ENCODE data around the gene HOXA9. TPM values are rescaled to one million over a fixed set of nuclear protein-coding genes. Genes with fewer than 3 reads are reported as not detected.

Gene HOXA9
- total RNA-seq, 2 experiments from 2014 or later: not detected

GRCh38 chr7:27148756-27149641, 16.3 kb downstream of the HOXA9 start:
- intact Hi-C loops (cut with micrococcal nuclease; ENCODE audit: unreplicated experiment): no loop called here
- H3K27ac ChIP-seq (ENCODE audit: low read depth, low read length, poor library complexity, severe bottlenecking): no peak overlapping the region
- H3K79me2 ChIP-seq (ENCODE audit: insufficient read depth, low read depth, low read length): peaks cover 8% of the 10 kb centered on the region; the same call in 1 of the 2 replicates
- no peak for TF ChIP-seq EZH2phosphoT487 (IDR thresholded peaks at IDR 0.05; ENCODE audit: borderline replicate concordance, low read depth, low read length)
- TF ChIP-seq CTCF (conservative IDR thresholded peaks at IDR 0.05; ENCODE audit: low read length): no peak
- peak overlapping the region; percentile 94 for H3K4me2 ChIP-seq (ENCODE audit: low read length)
- ChIA-PET POLR2A (interaction anchor here (0.8 to 2.2 kb wide), 5 partner anchors 14 to 283 kb away, joined by 3 to 5 read pairs (median 4); partner anchors contain the start of gene HOXA1), CTCF (ENCODE audit: unreplicated experiment) (interaction anchor here (0.6 kb wide), 1 partner anchor 784 kb away, joined by 3 read pairs; no protein-coding TSS in a partner anchor)
- no peak for DNase-seq (ENCODE audit: low spot score)
- peaks cover 36% of the 10 kb centered on the region for H3K4me1 ChIP-seq (ENCODE audit: insufficient read depth, low read length, poor library complexity, severe bottlenecking)
- no TSS peak for BruUV-seq (replicated peaks)
- no peaks in the 10 kb centered on the region for H3K9me2 ChIP-seq (ENCODE audit: insufficient read depth, low read length)
- H4K20me1 ChIP-seq (ENCODE audit: insufficient read depth, low read length): no peaks in the 10 kb centered on the region
- H3K4me3 ChIP-seq (ENCODE audit: low read depth, low read length, poor library complexity, severe bottlenecking): peak overlapping the region; percentile 75
- no peaks in the 10 kb centered on the region for H3K9me3 ChIP-seq (ENCODE audit: low read length)
- H2AFZ ChIP-seq (ENCODE audit: low read length): no peak overlapping the region
- peaks cover 7% of the 10 kb centered on the region for H3K36me3 ChIP-seq (ENCODE audit: insufficient read depth, low read length)

- BruUV-seq (replicated peaks): no TSS peak
- peaks cover 8% of the 10 kb centered on the region; the same call in 1 of the 2 replicates for H3K79me2 ChIP-seq (ENCODE audit: insufficient read depth, low read depth, low read length)
- no peak overlapping the region for H3K27ac ChIP-seq (ENCODE audit: low read depth, low read length, poor library complexity, severe bottlenecking)
- H4K20me1 ChIP-seq (ENCODE audit: insufficient read depth, low read length): no peaks in the 10 kb centered on the region
- POLR2A ChIA-PET: no interaction called here
- peak overlapping the region; percentile 94 for H3K4me2 ChIP-seq (ENCODE audit: low read length)
- DNase-seq (ENCODE audit: low spot score): no peak
- peak overlapping the region; percentile 75 for H3K4me3 ChIP-seq (ENCODE audit: low read depth, low read length, poor library complexity, severe bottlenecking)
- peaks cover 11% of the 10 kb centered on the region for H3K36me3 ChIP-seq (ENCODE audit: insufficient read depth, low read length)
- intact Hi-C loops (cut with micrococcal nuclease; ENCODE audit: unreplicated experiment): no loop called here
- H3K4me1 ChIP-seq (ENCODE audit: insufficient read depth, low read length, poor library complexity, severe bottlenecking): peaks cover 36% of the 10 kb centered on the region
- no peak overlapping the region for H2AFZ ChIP-seq (ENCODE audit: low read length)
- H3K9me3 ChIP-seq (ENCODE audit: low read length): no peaks in the 10 kb centered on the region
- no peaks in the 10 kb centered on the region for H3K9me2 ChIP-seq (ENCODE audit: insufficient read depth, low read length)
- TF ChIP-seq EZH2phosphoT487 (IDR thresholded peaks at IDR 0.05; ENCODE audit: borderline replicate concordance, low read depth, low read length) (no peak), CTCF (conservative IDR thresholded peaks at IDR 0.05; ENCODE audit: low read length) (no peak)
- CTCF ChIA-PET (ENCODE audit: unreplicated experiment): interaction anchor here (0.6 kb wide), 1 partner anchor 783 kb away, joined by 3 read pairs; no protein-coding TSS in a partner anchor
Measured at GRCh38 chr7:27148031-27148755, 17.1 kb downstream of the HOXA9 start.

All from OCI-LY7 (cell line).